Endothelial cell of umbilical vein (primary cell): ENCODE measurements around the gene ATOH7.

Experiments
- CTCF ChIP-seq, 2 donors: IDR thresholded peaks; 1 replicate in 1 of 2; 2 replicates in 1 of 2; pipeline ENCODE4 v1.5.1; 2011; ENCODE audit warnings: low read length in 2 of 2, mild to moderate bottlenecking in 2 of 2, moderate library complexity in 2 of 2, control low read depth in 1 of 2, inconsistent platforms in 1 of 2, low read depth in 1 of 2; ENCODE audit not compliant: insufficient read depth in 1 of 2; ENCODE audit errors: extremely low read depth in 1 of 2
- EZH2 ChIP-seq: IDR thresholded peaks from 2 replicates; pipeline ENCODE4 v1.6.1; 2012; ENCODE audit warnings: borderline replicate concordance, low read depth, mild to moderate bottlenecking, moderate library complexity, low read length, inconsistent platforms; ENCODE audit not compliant: severe bottlenecking
- POLR2A ChIP-seq: IDR thresholded peaks from 2 replicates; pipeline ENCODE4 v1.6.1; 2012; ENCODE audit warnings: low read depth, mild to moderate bottlenecking, control low read depth, low read length
- POLR2AphosphoS5 ChIP-seq: IDR thresholded peaks from 2 replicates; pipeline ENCODE4 v1.6.1; 2012; ENCODE audit warnings: low read depth, mild to moderate bottlenecking, control low read depth, low read length, moderate library complexity; ENCODE audit not compliant: insufficient read depth

GRCh38 chr10:68272833-68273232 lies 40.9 kb upstream of the ATOH7 start:
- TF ChIP-seq CTCF (IDR thresholded peaks at IDR 0.05; ENCODE audit: extremely low read depth in 1 of 2, insufficient read depth in 1 of 2, low read depth in 1 of 2, low read length in 2 of 2) (no peak), POLR2A (no peak), POLR2AphosphoS5 (no peak), EZH2 (no peak)
